Central memory CD8-positive, alpha-beta T cell (primary cell): ENCODE measurements around the gene LPIN2.
"Not testable (repeated sequence)": the region's sequence is repeated elsewhere in the genome, so short reads cannot be mapped to it uniquely, and the experiment has no call there.

Source experiments
- ATAC-seq: fragments of 150-1000 bp; cut with Tn5 transposase; replicated peaks from 2 replicates; pipeline ENCODE4 v1.10.0; 2022; ENCODE audit warnings: mild to moderate bottlenecking, moderate FRiP score, moderate number of reproducible peaks; ENCODE audit not compliant: poor library complexity, severe bottlenecking; ENCODE audit errors: extremely low read depth
- DNase-seq, 2 donors: peaks; one replicate each; pipeline ENCODE4 v3.0.0; 2021; ENCODE audit warnings: low spot score in 2 of 2
- H3K27ac Mint-ChIP-seq: one replicate; pipeline ENCODE4 v1.8.0; 2022; ENCODE audit warnings: low read depth, mild to moderate bottlenecking, moderate library complexity, mixed read lengths
- H3K27me3 Mint-ChIP-seq: one replicate; pipeline ENCODE4 v1.8.0; 2022; ENCODE audit warnings: mixed read lengths
- H3K36me3 Mint-ChIP-seq: one replicate; pipeline ENCODE4 v1.8.0; 2022; ENCODE audit warnings: mild to moderate bottlenecking, moderate library complexity, mixed read lengths; ENCODE audit not compliant: insufficient read depth
- H3K4me1 Mint-ChIP-seq: one replicate; pipeline ENCODE4 v1.8.0; 2022; ENCODE audit warnings: mixed read lengths
- H3K4me3 Mint-ChIP-seq: one replicate; pipeline ENCODE4 v1.8.0; 2022; ENCODE audit warnings: mild to moderate bottlenecking, moderate library complexity, mixed read lengths
- H3K9me3 Mint-ChIP-seq: one replicate; pipeline ENCODE4 v1.8.0; 2022; ENCODE audit warnings: mixed read lengths

The LPIN2 gene

GRCh38 chr18:3054214-3054613, 41.3 kb upstream of the LPIN2 start:
- H3K36me3 Mint-ChIP-seq, result peaks cover 6% of the 10 kb centered on the region
- H3K4me1 Mint-ChIP-seq, result peaks cover 33% of the 10 kb centered on the region
- H3K27me3 Mint-ChIP-seq, result no peaks in the 10 kb centered on the region
- DNase-seq, result no peak
- no peak overlapping the region for H3K4me3 Mint-ChIP-seq
- peak overlapping the region; percentile 6 for H3K27ac Mint-ChIP-seq
- ATAC-seq, result no peak
- peaks cover 7% of the 10 kb centered on the region for H3K9me3 Mint-ChIP-seq

DNA sequence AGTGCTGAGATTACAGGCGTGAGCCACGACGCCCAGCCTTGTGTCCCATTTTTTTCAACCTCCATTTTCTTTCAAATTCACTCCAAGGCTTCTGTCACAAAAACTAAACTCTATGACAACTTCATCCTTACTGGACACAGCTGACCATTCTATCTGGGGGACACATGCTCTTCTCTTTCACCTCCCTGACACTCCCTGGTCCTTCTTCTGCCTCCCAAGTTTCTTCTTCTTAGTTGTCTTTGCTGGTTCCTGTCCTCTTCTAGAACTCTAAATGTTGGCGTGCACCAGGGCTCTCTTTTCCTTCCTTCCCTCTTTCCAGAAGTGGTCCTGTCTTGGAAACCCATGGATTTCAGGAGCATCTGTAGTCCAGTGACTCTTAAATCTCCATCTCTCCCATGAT, 40.1 kb upstream of the LPIN2 start:
- no peak overlapping the region for H3K4me3 Mint-ChIP-seq
- peaks cover 7% of the 10 kb centered on the region for H3K9me3 Mint-ChIP-seq
- H3K36me3 Mint-ChIP-seq, result peaks cover under 1% of the 10 kb centered on the region
- H3K27ac Mint-ChIP-seq, result no peak overlapping the region
- H3K4me1 Mint-ChIP-seq, result peaks cover 24% of the 10 kb centered on the region
- H3K27me3 Mint-ChIP-seq, result no peaks in the 10 kb centered on the region
- ATAC-seq, result no peak
- DNase-seq, result no peak

DNA sequence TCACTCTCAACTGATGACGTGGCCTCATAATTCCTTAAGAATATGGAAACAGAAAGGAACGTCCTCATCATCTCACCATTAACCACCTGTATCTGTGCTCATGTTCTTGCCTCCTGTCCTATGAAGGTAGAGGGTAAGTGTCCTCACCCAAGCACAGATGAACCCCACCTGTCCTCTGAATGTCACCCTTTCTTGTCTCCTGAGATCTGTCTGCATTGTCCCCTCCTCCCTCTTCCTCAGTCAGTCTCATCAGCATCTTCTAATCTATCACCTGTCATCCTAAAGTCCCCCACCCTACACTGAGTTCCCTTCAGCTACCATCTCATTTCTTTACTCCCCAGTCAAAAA, 39.4 kb upstream of the LPIN2 start:
- H3K36me3 Mint-ChIP-seq, result no peaks in the 10 kb centered on the region
- H3K27me3 Mint-ChIP-seq, result no peaks in the 10 kb centered on the region
- H3K4me3 Mint-ChIP-seq, result no peak overlapping the region
- H3K4me1 Mint-ChIP-seq, result peaks cover 19% of the 10 kb centered on the region
- DNase-seq (no peak), ATAC-seq (no peak)
- H3K27ac Mint-ChIP-seq, result no peak overlapping the region
- H3K9me3 Mint-ChIP-seq, result peaks cover 7% of the 10 kb centered on the region

- ATAC-seq (no peak), DNase-seq (no peak)
- Mint-ChIP-seq H3K27ac (no peak overlapping the region), H3K9me3 (peaks cover 7% of the 10 kb centered on the region), H3K4me3 (no peak overlapping the region), H3K4me1 (peaks cover 14% of the 10 kb centered on the region), H3K27me3 (no peaks in the 10 kb centered on the region), H3K36me3 (no peaks in the 10 kb centered on the region)
Observed at GRCh38 chr18:3051718-3052410, 38.9 kb upstream of the LPIN2 start.

DNA sequence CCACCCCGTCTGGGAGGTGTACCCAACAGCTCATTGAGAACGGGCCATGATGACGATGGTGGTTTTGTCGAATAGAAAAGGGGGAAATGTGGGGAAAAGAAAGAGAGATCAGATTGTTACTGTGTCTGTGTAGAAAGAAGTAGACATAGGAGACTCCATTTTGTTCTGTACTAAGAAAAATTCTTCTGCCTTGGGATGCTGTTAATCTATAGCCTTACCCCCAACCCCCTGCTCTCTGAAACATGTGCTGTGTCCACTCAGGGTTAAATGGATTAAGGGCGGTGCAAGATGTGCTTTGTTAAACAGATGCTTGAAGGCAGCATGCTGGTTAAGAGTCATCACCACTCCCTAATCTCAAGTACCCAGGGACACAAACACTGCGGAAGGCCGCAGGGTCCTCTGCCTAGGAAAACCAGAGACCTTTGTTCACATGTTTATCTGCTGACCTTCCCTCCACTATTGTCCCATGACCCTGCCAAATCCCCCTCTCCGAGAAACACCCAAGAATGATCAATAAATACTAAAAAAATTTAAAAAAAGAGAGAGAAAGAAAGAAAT, 37.0 kb upstream of the LPIN2 start:
- H3K36me3 Mint-ChIP-seq, H3K4me1 Mint-ChIP-seq, H3K4me3 Mint-ChIP-seq, H3K27me3 Mint-ChIP-seq, H3K27ac Mint-ChIP-seq, DNase-seq, ATAC-seq, H3K9me3 Mint-ChIP-seq: not testable (repeated sequence)

DNA sequence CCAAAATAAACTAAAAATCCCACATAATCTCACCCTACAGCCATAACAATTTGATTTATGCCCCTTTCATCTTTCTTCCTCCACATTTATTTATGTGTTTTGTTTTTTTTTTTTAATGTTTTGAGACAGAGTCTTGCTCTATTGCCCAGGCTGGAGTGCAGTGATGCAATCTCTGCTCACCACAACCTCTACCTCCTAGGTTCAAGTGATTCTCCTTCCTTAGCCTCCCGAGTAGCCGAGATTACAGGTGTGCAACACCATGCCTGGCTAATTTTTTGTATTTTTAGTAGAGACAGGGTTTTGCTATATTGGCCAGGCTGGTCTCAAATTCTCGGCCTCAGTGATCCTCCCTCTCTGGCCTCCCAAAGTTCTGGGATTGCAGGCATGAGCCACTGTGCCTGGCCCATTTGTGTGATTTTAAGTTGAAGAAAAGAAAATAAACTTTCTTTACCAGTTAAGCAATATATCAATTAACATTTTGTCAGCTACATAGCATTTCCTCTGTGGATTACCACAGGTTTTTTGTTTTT, 35.9 kb upstream of the LPIN2 start:
- Mint-ChIP-seq H3K27me3 (no peaks in the 10 kb centered on the region), H3K4me1 (peaks cover 7% of the 10 kb centered on the region), H3K36me3 (no peaks in the 10 kb centered on the region), H3K4me3 (no peak overlapping the region), H3K27ac (no peak overlapping the region), H3K9me3 (peaks cover 7% of the 10 kb centered on the region)
- DNase-seq, result no peak
- ATAC-seq, result no peak

GRCh38 chr18:3048121-3048520, 35.2 kb upstream of the LPIN2 start:
- Mint-ChIP-seq H3K27ac (no peak overlapping the region), H3K9me3 (peaks cover 1% of the 10 kb centered on the region), H3K27me3 (no peaks in the 10 kb centered on the region), H3K36me3 (no peaks in the 10 kb centered on the region), H3K4me1 (peaks cover 7% of the 10 kb centered on the region), H3K4me3 (no peak overlapping the region)
- ATAC-seq (no peak), DNase-seq (no peak)

DNA sequence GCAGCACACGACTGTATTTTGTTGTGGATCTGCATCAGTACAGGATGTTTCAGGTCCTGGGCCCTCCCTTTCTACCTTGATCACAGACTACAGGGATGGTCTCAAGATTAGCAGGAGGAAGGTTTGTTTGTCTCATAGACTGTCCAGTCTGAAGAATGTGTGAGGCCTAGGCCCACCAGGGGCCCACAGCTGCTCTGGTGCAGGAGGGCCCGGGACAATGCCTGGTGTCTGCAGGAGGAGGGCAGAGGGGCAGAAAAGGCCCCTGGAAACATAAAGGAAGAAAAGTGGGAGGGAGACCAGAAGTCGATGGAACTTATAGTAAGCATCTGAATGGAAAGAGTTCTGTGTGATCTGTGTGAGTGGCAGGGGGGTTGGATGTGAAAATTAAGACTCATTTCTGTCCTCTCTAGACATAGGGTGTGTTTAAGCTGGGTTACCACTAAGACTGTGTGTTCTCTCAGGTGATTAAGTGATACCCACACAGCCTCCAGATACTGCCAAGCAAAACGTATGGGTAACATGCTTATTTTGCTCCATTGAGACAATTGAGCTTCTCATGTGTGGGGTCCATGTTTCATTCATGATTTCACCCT, 33.4 kb upstream of the LPIN2 start:
- Mint-ChIP-seq H3K9me3 (no peaks in the 10 kb centered on the region), H3K27ac (no peak overlapping the region), H3K4me1 (no peaks in the 10 kb centered on the region), H3K36me3 (no peaks in the 10 kb centered on the region), H3K4me3 (no peak overlapping the region), H3K27me3 (no peaks in the 10 kb centered on the region)
- ATAC-seq (no peak), DNase-seq (no peak)

- Mint-ChIP-seq H3K4me3 (no peak overlapping the region), H3K27ac (no peak overlapping the region), H3K27me3 (no peaks in the 10 kb centered on the region), H3K9me3 (no peaks in the 10 kb centered on the region), H3K4me1 (no peaks in the 10 kb centered on the region), H3K36me3 (no peaks in the 10 kb centered on the region)
- DNase-seq, result no peak
- ATAC-seq, result no peak
Observed at GRCh38 chr18:3044931-3045698, 32.2 kb upstream of the LPIN2 start.

DNA sequence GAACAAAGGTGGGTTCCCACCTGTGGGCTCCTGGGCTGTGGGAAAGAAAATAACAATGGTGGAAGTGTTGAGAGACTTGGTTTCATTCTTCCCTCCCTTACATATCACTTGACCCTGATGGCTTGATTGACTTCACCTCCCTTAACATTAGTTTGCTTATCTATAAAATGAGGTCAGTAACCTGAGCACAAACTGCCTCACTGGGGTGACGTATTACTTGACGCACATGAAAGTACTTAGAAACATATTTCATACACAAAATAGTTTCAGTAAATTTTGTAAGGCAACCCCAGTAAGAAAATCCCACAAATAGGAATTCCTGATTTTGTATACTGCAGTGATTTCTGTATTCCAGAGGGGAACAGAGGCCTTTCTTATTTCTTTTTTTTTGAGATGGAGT, 29.4 kb upstream of the LPIN2 start:
- H3K36me3 Mint-ChIP-seq, result no peaks in the 10 kb centered on the region
- no peak overlapping the region for H3K4me3 Mint-ChIP-seq
- no peaks in the 10 kb centered on the region for H3K9me3 Mint-ChIP-seq
- H3K27ac Mint-ChIP-seq, result no peak overlapping the region
- H3K27me3 Mint-ChIP-seq, result no peaks in the 10 kb centered on the region
- DNase-seq, result no peak
- peaks cover 5% of the 10 kb centered on the region for H3K4me1 Mint-ChIP-seq
- no peak for ATAC-seq

GRCh38 chr18:3041843-3042242, 28.9 kb upstream of the LPIN2 start:
- Mint-ChIP-seq H3K9me3 (no peaks in the 10 kb centered on the region), H3K27ac (no peak overlapping the region), H3K27me3 (no peaks in the 10 kb centered on the region), H3K4me1 (peaks cover 7% of the 10 kb centered on the region), H3K4me3 (no peak overlapping the region), H3K36me3 (no peaks in the 10 kb centered on the region)
- ATAC-seq, result no peak
- no peak for DNase-seq

DNA sequence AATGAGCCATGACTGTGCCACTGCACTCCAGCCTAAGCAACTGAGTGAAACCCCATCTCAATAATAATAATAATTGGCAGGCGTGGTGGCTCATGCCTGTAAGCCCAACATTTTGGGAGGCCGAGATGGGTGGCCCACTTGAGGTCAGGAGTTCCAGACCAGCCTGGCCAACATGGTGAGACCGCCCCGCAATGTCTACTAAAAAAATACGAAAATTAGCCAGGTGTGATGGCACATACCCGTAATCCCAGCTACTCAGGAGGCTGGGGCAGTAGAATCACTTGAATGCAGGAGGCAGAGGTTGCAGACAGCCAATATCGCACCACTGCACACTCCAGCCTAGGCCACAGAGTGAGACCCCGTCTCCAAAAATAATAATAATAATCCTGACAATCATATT, 27.9 kb upstream of the LPIN2 start:
- DNase-seq (no peak), ATAC-seq (no peak)
- H3K27me3 Mint-ChIP-seq, result no peaks in the 10 kb centered on the region
- H3K27ac Mint-ChIP-seq, result no peak overlapping the region
- no peak overlapping the region for H3K4me3 Mint-ChIP-seq
- H3K36me3 Mint-ChIP-seq, result no peaks in the 10 kb centered on the region
- H3K4me1 Mint-ChIP-seq, result peaks cover 7% of the 10 kb centered on the region
- no peaks in the 10 kb centered on the region for H3K9me3 Mint-ChIP-seq

DNA sequence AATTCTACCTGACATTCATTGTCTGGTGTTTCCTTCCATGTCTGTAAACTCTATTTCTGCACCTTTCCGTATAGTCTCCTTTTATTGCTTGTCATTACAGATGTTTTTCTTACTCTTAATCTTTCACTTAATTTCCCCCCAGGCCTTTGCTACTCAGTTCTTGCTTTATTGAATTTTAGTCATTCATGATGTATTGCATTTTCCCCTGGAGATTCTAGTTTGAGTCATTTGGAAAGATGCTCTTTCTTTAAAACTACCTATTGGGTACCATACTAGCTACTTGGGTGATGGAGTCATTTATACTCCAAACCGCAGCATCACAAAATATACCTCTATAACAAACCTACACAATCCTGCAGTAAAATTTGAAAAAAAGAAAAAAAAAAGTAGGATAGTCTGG, 27.2 kb upstream of the LPIN2 start:
- Mint-ChIP-seq H3K27ac (no peak overlapping the region), H3K4me1 (peaks cover 7% of the 10 kb centered on the region), H3K36me3 (no peaks in the 10 kb centered on the region), H3K27me3 (no peaks in the 10 kb centered on the region), H3K4me3 (no peak overlapping the region), H3K9me3 (no peaks in the 10 kb centered on the region)
- DNase-seq (no peak), ATAC-seq (no peak)
